ENCODE results near the gene TPBG.

Gene TPBG

GRCh38 chr6:82413868-82414267 is 50.3 kb downstream of the TPBG start:
- Histone ChIP-seq H3K4me3 (ENCODE audit: low read length in 2 of 2) (no peak overlapping the region), H2AK5ac (ENCODE audit: low read depth, low read length) (no peak overlapping the region), H4K91ac (ENCODE audit: low read depth, low read length, poor library complexity) (no peak overlapping the region), H3K14ac (ENCODE audit: low read length) (no peak overlapping the region), H3K9me3 (replicated peaks in 1 of 2; ENCODE audit: control insufficient read depth in 2 of 2, insufficient read depth in 1 of 2, low read depth in 1 of 2, low read length in 2 of 2) (no peaks in the 10 kb centered on the region), H4K8ac (ENCODE audit: low read depth, low read length) (no peak overlapping the region), H3K79me1 (ENCODE audit: low read depth, low read length) (no peaks in the 10 kb centered on the region), H2AFZ (ENCODE audit: low read length) (no peak overlapping the region), H2BK5ac (ENCODE audit: low read length) (no peak overlapping the region), H3K18ac (ENCODE audit: low read length) (no peak overlapping the region), H3K27ac (replicated peaks; ENCODE audit: low read length) (no peak overlapping the region), H3K4me1 (ENCODE audit: control insufficient read depth in 2 of 2, insufficient read depth in 1 of 2, low read depth in 1 of 2, low read length in 2 of 2) (no peaks in the 10 kb centered on the region), H3K9ac (ENCODE audit: low read depth, low read length, poor library complexity) (no peak overlapping the region), H3K36me3 (replicated peaks in 1 of 2; ENCODE audit: control insufficient read depth in 2 of 2, insufficient read depth in 2 of 2, low read length in 2 of 2) (no peaks in the 10 kb centered on the region), H3K4me2 (ENCODE audit: insufficient read depth, low read length, poor library complexity, severe bottlenecking) (no peak overlapping the region), H3K4ac (ENCODE audit: low read length) (no peak overlapping the region), H3K27me3 (ENCODE audit: control insufficient read depth in 3 of 3, insufficient read depth in 3 of 3, low read depth in 1 of 3, low read length in 3 of 3) (no peaks in the 10 kb centered on the region), H2BK12ac (ENCODE audit: low read length) (no peak overlapping the region), H2BK15ac (ENCODE audit: low read length) (no peak overlapping the region), H2BK120ac (ENCODE audit: low read depth, low read length) (no peak overlapping the region), H3K23ac (ENCODE audit: low read depth, low read length, poor library complexity) (no peak overlapping the region)
- no CpG with 5 or more reads among the region's 2 CpGs for WGBS, 2 donors (ENCODE audit: extremely low coverage in 2 of 2, insufficient read length in 2 of 2, insufficient replicate concordance in 1 of 2)
- no peak for DNase-seq (ENCODE audit: low spot score)

- DNase-seq (ENCODE audit: low spot score) = no peak
- no peak overlapping the region for H3K4ac ChIP-seq (ENCODE audit: low read length)
- H3K4me1 ChIP-seq (ENCODE audit: control insufficient read depth in 2 of 2, insufficient read depth in 1 of 2, low read depth in 1 of 2, low read length in 2 of 2) = no peaks in the 10 kb centered on the region
- no peak overlapping the region for H4K8ac ChIP-seq (ENCODE audit: low read depth, low read length)
- H3K36me3 ChIP-seq (replicated peaks in 1 of 2; ENCODE audit: control insufficient read depth in 2 of 2, insufficient read depth in 2 of 2, low read length in 2 of 2) = no peaks in the 10 kb centered on the region
- H3K79me1 ChIP-seq (ENCODE audit: low read depth, low read length) = no peaks in the 10 kb centered on the region
- no peak overlapping the region for H2AFZ ChIP-seq (ENCODE audit: low read length)
- H2BK120ac ChIP-seq (ENCODE audit: low read depth, low read length) = no peak overlapping the region
- no peak overlapping the region for H4K91ac ChIP-seq (ENCODE audit: low read depth, low read length, poor library complexity)
- no peak overlapping the region for H3K18ac ChIP-seq (ENCODE audit: low read length)
- no peak overlapping the region for H2BK12ac ChIP-seq (ENCODE audit: low read length)
- no peak overlapping the region for H2AK5ac ChIP-seq (ENCODE audit: low read depth, low read length)
- no peak overlapping the region for H3K23ac ChIP-seq (ENCODE audit: low read depth, low read length, poor library complexity)
- H3K27me3 ChIP-seq (ENCODE audit: control insufficient read depth in 3 of 3, insufficient read depth in 3 of 3, low read depth in 1 of 3, low read length in 3 of 3) = no peaks in the 10 kb centered on the region
- no peak overlapping the region for H3K4me3 ChIP-seq (ENCODE audit: low read length in 2 of 2)
- H3K9me3 ChIP-seq (replicated peaks in 1 of 2; ENCODE audit: control insufficient read depth in 2 of 2, insufficient read depth in 1 of 2, low read depth in 1 of 2, low read length in 2 of 2) = no peaks in the 10 kb centered on the region
- no peak overlapping the region for H3K4me2 ChIP-seq (ENCODE audit: insufficient read depth, low read length, poor library complexity, severe bottlenecking)
- no CpG with 5 or more reads among the region's 1 CpG for WGBS, 2 donors (ENCODE audit: extremely low coverage in 2 of 2, insufficient read length in 2 of 2, insufficient replicate concordance in 1 of 2)
- H2BK5ac ChIP-seq (ENCODE audit: low read length) = no peak overlapping the region
- no peak overlapping the region for H3K27ac ChIP-seq (replicated peaks; ENCODE audit: low read length)
- no peak overlapping the region for H3K14ac ChIP-seq (ENCODE audit: low read length)
- H3K9ac ChIP-seq (ENCODE audit: low read depth, low read length, poor library complexity) = no peak overlapping the region
- no peak overlapping the region for H2BK15ac ChIP-seq (ENCODE audit: low read length)
Observed at GRCh38 chr6:82415820-82416219, 52.2 kb downstream of the TPBG start.

GRCh38 chr6:82416346-82416745 is 52.7 kb downstream of the TPBG start:
- no peaks in the 10 kb centered on the region for H3K9me3 ChIP-seq (replicated peaks in 1 of 2; ENCODE audit: control insufficient read depth in 2 of 2, insufficient read depth in 1 of 2, low read depth in 1 of 2, low read length in 2 of 2)
- no peak overlapping the region for H2BK120ac ChIP-seq (ENCODE audit: low read depth, low read length)
- no peaks in the 10 kb centered on the region for H3K79me1 ChIP-seq (ENCODE audit: low read depth, low read length)
- H2BK12ac ChIP-seq (ENCODE audit: low read length) = no peak overlapping the region
- H3K4me1 ChIP-seq (ENCODE audit: control insufficient read depth in 2 of 2, insufficient read depth in 1 of 2, low read depth in 1 of 2, low read length in 2 of 2) = no peaks in the 10 kb centered on the region
- H3K14ac ChIP-seq (ENCODE audit: low read length) = no peak overlapping the region
- no peak overlapping the region for H3K4me2 ChIP-seq (ENCODE audit: insufficient read depth, low read length, poor library complexity, severe bottlenecking)
- H3K18ac ChIP-seq (ENCODE audit: low read length) = no peak overlapping the region
- WGBS, 2 donors (ENCODE audit: extremely low coverage in 2 of 2, insufficient read length in 2 of 2, insufficient replicate concordance in 1 of 2) = no CpG with 5 or more reads among the region's 2 CpGs
- no peak overlapping the region for H2BK5ac ChIP-seq (ENCODE audit: low read length)
- no peak overlapping the region for H3K4me3 ChIP-seq (ENCODE audit: low read length in 2 of 2)
- H2AFZ ChIP-seq (ENCODE audit: low read length) = no peak overlapping the region
- no peak overlapping the region for H3K27ac ChIP-seq (replicated peaks; ENCODE audit: low read length)
- no peak overlapping the region for H3K4ac ChIP-seq (ENCODE audit: low read length)
- H3K23ac ChIP-seq (ENCODE audit: low read depth, low read length, poor library complexity) = no peak overlapping the region
- H2AK5ac ChIP-seq (ENCODE audit: low read depth, low read length) = no peak overlapping the region
- no peak overlapping the region for H3K9ac ChIP-seq (ENCODE audit: low read depth, low read length, poor library complexity)
- no peak overlapping the region for H2BK15ac ChIP-seq (ENCODE audit: low read length)
- no peak for DNase-seq (ENCODE audit: low spot score)
- H3K27me3 ChIP-seq (ENCODE audit: control insufficient read depth in 3 of 3, insufficient read depth in 3 of 3, low read depth in 1 of 3, low read length in 3 of 3) = no peaks in the 10 kb centered on the region
- no peak overlapping the region for H4K91ac ChIP-seq (ENCODE audit: low read depth, low read length, poor library complexity)
- no peak overlapping the region for H4K8ac ChIP-seq (ENCODE audit: low read depth, low read length)
- H3K36me3 ChIP-seq (replicated peaks in 1 of 2; ENCODE audit: control insufficient read depth in 2 of 2, insufficient read depth in 2 of 2, low read length in 2 of 2) = no peaks in the 10 kb centered on the region

All from neuronal stem cell (in vitro differentiated cells).